GM18498 (cell line): ENCODE data around the gene VAV2.
"Not testable (repeated sequence)": the region's sequence is repeated elsewhere in the genome, so short reads cannot be mapped to it uniquely, and the experiment has no call there.

Source experiments
- ATAC-seq: cut with Tn5 transposase; IDR thresholded peaks from one replicate; pipeline ENCODE4 v1.9.1; 2021; ENCODE audit warnings: mild to moderate bottlenecking, moderate library complexity; ENCODE audit not compliant: unreplicated experiment

Gene VAV2

DNA sequence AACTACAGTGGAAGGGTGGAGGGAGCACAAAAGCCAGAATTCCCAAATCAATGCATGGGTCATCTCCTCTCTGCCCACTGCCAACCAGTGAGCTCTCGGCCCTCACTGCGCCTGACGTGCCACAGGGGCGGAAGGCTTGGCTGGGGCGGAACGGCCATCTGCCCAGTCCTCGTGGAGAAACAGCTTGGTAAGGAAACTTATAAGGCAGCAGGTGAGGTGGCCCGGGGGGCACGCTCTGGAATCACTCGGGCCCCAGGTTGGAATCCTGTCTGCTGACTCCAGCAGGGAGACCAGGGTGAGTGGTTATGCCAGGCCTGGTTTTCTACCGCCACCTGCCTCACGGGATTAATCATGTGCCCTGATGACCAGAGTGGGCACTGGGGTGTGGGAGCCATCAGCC, 52.3 kb downstream of the VAV2 start:
- no peak for ATAC-seq

DNA sequence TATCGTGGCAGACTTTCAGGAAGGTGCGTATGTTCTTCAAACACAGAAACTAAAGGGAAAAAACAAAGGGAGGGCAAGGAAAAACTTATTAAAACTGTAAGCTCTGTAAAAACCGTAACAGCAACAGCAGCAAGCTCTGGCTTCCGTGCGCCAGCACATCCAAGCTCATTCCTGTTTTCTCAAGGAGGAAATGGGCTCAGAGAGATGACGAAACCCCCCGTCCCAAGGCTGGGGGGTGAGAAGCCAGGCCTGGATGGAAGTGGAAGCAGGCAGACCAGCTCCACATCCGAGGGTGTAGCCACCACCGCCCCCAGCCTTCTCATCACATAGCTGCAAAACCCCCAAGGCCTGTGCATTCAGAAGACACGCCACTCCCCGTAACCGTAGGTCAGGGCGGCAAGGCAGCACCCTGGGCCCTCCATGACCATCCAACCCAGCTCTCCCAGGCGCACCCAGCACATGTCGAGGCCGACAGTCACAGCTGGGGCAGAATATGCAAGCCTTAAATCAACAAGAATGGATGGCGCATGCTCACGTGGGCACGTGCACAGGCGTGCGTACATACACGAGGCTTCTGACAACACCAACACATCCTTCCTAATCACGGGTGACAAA, 52.8 kb downstream of the VAV2 start:
- ATAC-seq = no peak

GRCh38 chr9:133938753-133939152, 53.4 kb downstream of the VAV2 start:
- no peak for ATAC-seq

DNA sequence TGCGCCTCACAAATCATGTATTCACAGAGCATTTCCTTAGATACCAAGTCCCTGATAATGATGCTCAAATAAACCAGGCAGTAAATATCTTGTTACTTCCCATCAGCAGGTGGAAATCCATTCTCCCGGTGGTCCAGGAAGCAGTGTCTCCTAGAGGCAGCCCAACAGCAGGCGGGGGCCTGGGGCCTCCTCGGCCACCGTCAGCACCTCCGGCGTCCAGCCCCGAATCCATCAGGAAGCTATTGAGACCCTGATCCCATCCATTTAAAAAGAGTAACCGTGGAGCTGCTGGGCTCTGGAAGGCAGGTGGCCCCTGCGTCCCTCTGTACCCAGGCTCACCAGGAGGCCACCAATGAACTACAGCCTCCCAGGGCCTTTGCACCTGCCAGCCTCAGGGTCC, 54.0 kb downstream of the VAV2 start:
- no peak for ATAC-seq

- ATAC-seq = no peak
Observed at GRCh38 chr9:133937120-133937519, 55.0 kb downstream of the VAV2 start.

GRCh38 chr9:133935328-133936005, 56.7 kb downstream of the VAV2 start:
- no peak for ATAC-seq

GRCh38 chr9:133934482-133935232, 57.5 kb downstream of the VAV2 start:
- ATAC-seq = no peak

GRCh38 chr9:133933426-133934026, 58.6 kb downstream of the VAV2 start:
- ATAC-seq = no peak

GRCh38 chr9:133932633-133933032, 59.5 kb downstream of the VAV2 start:
- no peak for ATAC-seq

DNA sequence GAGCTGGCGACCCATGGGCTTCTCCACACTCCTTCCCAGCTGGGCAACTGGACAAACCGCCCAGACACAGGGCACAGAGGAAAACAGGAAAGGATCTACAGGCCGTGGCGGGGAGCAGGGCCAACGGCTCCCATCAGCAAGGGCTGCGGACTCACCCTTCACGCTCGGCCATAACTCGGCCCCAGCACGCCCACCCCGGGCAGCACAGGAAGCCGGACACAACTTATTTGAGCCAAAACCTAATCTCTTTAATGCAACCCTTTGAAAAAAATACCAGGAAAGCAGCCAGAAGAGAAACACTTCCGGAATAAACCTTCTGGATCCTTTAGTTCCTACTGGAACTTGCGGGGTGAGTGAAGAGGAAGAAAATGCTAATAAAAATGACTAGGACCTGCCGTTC, 59.9 kb downstream of the VAV2 start:
- no peak for ATAC-seq

DNA sequence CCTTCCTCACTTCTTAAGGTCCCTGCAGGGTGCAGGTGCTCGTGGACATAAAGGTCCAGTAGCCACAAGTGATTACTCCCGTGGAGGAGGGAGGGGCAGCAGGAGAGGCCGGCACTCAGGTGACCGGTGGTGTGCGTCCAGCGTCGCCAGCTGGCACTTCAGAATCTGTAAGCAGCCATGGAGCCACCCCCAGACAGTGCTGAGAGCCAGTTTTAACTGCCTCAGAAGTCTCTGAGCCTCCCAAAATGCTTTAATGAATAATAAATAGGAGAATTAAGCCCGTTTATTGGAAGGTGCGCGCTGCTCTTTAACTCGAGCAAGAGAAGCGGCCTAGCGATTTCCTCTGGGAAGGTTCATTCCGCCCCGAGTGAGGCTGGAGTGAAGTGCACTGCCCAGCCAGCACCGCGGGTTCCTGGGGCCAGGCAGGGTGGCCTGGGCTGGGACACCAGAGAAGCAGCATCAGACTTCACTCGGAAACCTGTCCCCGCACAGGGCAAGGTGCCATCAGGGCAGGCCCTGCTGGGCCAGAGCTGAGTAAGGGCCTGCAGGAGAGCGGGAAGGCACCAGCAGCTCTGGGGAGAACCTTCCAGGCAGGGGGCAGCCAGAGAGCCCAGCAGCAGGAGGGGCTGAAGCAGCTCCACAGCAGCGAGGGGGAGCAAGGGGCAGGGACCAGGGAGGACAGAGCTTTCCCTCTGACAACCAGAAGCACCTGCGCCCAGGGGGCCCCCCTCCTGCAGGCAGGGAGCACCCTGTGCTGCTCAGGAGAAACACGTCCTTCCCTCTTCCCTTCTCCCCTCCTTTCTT, 61.2 kb downstream of the VAV2 start:
- ATAC-seq = no peak

GRCh38 chr9:133930046-133930681, 62.0 kb downstream of the VAV2 start:
- no peak for ATAC-seq

DNA sequence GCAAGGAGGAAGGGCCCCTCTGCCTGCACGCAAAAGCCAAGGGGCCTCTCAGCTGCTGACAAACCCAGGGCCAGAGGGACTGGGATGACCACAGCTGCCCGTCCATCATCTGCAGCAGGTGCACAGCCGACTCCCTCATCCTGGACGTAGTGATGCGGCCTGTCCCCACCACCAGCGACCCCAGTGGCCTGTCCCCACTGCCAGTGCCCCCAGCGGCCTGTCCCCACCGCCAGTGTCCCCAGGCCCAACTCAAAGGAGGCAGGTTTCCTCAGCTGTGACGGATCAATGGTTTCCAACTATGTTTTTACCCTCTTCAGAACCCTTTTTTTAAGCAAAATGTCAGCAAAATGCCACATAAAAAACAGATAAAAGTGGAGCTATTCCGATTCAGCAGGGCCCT, 62.5 kb downstream of the VAV2 start:
- ATAC-seq = no peak

DNA sequence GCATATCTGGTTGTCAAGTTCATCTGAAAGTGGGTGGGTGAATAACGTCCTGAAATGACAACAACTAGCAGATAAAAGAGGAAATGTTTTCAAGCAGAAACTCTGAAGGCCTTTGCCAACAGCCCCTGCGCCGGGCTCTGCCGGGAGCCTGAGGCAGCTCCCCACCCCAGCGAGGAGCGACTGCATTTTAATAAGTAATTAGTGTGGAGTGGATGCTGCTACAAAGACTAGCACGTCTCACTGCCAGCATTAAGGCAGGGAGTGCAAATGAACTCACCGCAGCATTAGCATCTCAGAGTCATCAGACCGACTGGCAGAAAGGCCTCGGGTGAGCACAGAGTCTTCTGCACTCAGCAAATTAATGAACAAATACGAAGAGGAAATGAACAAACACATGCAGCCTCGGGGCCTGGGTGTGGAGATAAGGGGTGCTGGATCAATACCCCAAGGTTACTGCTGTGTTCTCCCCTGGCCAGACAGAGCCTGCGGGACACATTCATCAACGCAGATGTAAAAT, 63.8 kb downstream of the VAV2 start:
- ATAC-seq = no peak

DNA sequence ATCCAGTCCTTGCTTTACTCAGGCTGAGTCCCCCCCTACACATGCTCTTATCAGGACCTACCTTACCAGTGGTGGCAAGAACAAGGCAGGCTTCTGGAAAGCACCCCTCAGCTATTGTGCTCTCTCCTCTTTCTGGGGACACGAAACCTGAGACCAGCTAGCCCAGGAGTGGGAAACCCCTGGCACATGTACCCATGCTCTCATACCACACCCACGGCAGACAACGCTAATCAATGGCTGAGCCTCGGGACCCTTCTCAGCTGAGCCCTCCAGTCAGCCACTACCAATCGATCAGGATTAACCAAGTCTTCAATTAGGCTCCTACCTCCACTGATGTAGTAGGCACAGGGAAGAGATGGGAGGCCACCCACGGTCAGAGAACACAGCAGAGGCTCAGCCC, 65.1 kb downstream of the VAV2 start:
- ATAC-seq = no peak

- no peak for ATAC-seq
Observed at GRCh38 chr9:133926165-133926856, 65.8 kb downstream of the VAV2 start.

- ATAC-seq = no peak
Observed at GRCh38 chr9:133924453-133924852, 67.7 kb downstream of the VAV2 start.

- ATAC-seq = not testable (repeated sequence)
Observed at GRCh38 chr9:133923608-133924007, 68.5 kb downstream of the VAV2 start.

- no peak for ATAC-seq
Observed at GRCh38 chr9:133921866-133922265, 70.3 kb downstream of the VAV2 start.

DNA sequence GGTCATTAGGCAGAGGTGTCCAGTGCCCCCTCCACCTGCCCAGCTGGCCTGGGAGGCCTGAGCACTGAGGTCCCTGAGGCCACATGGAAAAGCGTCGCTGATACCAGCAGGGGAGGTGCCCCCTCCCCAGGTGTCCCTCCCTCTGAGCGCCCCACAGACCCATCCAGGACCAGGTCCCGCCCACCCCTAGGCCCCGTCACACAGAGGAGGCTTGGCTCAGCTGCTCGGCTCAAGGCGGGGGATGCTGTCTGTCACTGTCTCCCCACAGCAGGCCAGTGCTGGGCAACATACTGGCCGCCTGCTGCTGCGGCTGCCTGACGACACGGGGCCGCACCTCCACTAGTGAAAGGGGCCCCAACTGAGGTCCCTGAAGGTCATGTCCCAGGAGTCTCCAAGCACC, 71.7 kb downstream of the VAV2 start:
- ATAC-seq = no peak
